HG03097 (cell line): Measurements from ENCODE around the gene CAMKK2.
A peak's percentile ranks its signal among the peaks of the same experiment; 100 is the strongest.
"Not testable (repeated sequence)": the region's sequence is repeated elsewhere in the genome, so short reads cannot be mapped to it uniquely, and the experiment has no call there.

Experiments
- ATAC-seq: cut with Tn5 transposase; IDR thresholded peaks from one replicate; pipeline ENCODE4 v1.9.1; 2021; ENCODE audit not compliant: unreplicated experiment, low FRiP score

CAMKK2 gene

DNA sequence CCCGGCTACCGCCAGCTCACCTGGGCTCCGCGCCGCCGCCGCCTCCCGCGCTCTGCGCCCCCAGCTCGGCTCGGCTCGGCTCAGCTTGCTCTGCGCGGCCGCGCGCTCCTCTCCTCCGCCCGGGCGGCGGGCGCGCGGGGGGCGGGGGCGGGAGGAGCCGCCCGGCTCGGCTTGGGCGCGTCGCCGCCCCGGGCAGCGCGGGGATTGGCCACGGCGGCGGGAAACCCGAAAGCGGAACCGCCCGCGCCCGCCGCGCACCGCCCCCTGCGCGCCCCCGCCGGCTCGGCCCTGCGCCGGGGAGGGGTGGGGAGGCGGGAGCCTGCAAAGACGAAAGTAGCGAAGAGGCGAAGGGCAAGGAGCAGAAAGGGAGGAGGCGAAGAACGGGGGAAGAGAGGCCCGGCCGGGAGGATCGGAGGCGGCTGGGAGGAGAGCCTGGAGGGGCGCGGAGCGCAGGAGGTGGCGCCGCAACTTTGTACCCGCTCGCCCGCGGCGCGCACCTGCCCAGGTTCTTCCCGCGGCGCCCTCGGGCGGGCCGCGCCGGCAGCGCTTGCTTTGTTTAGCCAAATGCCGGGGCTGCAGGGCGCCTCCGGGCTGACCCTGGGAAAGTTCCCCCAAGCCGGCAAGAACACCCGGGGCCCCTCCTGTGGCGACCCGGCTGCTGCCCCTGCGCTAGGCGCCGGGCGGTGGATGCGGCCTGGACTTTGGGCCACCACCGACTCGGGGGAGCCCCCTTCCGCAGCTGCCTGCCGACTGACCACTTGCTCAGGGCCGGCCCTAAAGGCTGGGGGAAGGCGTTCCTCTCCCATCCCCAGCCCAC lies at the start of gene CAMKK2:
Gene CAMKK2 (minus strand): TSS at position 92 of the 817 bp plus-strand sequence. CDS start 22,183 bp downstream, outside the sequence.
- peak; percentile 74 for ATAC-seq

DNA sequence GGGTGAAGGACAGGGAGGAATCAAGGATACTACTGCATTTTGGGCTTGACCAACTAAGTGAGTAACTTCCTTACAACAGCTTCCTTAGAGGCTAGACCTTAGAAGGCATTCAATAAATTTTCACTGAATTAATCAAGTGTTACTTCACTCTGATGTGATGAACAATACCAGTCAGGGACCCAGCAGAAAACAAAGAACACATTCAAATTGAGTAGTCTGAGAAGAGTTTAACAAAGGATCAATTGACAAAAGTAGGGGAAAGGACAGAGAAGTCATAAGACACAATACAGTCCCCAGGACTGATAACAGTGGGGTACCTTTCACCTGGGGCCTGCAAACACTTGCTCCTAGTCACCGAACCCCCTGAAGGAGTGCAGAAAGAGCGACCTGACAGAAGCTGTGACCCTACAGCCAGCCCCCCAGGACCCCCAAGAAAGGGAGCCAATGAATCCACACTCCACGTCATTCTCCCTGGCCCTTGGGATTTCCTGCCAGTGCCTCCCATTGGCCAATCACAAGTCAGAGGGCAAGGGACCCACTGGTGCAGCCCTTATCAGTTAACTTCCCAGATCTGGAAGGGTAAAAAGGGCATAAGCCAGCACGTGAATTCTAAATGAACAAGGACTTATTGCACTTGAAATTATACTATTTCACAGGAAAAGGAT lies 48.8 kb upstream of the CAMKK2 start:
- no peak for ATAC-seq

- no peak for ATAC-seq
Observed at GRCh38 chr12:121344506-121344905, 48.0 kb upstream of the CAMKK2 start.

DNA sequence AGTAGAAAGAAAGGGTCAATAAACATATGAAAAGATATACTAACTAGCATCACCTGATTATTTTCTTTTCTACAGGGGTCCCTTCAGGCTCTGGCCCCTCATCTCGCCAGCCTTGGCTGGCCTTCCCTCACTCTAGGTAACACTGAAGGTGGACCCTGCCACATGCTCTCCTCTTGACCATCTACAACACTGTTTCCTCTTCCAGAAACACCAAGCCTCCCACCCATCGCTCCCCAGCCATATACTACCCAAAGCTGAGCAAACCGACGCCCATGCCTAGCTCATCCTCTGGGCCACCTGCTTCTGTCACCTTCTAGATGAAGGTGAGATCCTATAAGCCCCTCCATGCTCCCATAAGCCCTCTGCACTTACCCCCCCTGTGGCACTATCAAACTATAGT lies 40.9 kb upstream of the CAMKK2 start:
- ATAC-seq, result no peak

DNA sequence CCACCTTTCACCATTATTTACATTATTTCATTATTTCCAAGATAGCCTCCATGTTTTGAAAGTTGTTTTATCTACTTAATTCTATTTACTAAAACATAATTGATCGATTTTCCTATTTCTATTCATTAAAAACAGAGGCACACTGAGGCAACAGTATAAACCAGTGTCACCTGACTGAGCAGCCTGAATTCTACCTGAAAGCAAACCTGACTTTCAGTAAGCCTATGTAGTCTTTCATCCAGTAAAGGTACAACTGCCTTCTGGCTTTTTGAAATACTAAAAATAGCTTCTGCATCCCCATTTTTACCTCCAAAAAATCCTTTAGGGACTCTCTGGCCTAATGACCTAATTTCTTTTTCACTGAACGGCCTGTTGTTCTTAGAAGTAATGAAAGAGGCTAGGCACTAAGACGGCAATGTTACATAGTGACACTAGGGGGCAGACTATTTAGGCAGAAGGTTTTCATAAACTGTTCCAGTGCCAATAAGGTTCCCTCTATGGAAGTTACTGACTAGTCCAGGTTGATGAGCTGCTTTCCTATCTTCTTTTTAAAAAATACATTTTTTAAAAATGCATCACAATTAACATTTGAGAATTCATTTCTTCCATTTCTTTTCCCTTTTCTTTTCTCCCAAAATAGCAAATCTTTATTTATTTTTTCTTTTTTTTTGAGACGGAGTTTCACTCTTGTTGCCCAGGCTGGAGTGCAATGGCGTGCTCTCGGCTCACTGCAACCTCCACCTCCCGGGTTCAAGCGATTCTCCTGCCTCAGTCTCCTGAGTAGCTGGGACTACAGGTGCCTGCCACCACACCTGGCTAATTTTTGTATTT lies 38.2 kb upstream of the CAMKK2 start:
- ATAC-seq, result no peak

DNA sequence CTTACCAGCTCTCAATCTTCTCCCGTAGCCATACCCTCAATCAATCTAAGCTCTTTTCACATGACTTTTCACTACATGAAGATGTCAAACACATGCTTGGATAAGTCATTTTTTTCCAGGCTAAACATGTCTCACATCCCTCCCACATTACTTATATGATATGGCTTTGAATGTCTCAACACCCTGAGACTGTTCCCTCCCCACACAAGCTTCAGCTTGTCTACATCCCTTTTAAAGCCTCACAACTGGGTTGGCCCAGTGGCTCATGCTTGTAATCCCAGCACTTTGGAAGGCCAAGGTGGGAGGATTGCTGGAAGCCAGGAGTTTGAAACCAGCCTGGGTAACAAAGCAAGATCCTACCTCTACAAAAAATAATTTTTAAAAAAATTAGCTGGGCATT lies 37.2 kb upstream of the CAMKK2 start:
- no peak for ATAC-seq

DNA sequence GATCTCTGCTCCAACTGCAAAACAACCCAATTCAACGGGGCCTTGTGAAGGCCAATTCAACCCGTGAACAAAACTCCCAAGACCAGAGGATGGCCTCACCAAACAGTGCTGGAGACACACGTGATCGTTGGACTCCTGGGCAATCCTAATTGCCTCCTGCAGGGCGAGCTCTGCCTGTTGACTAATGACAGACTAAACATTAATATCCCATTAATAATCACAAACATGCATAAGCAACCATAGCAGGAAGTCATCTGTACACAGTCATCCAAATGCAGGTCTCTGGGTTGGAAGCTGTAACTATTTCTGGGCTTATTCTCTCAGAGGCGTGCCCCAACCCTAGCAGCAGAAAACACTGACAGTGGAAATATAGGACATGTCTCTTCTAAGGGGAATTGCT lies 34.7 kb upstream of the CAMKK2 start:
- no peak for ATAC-seq

- ATAC-seq, result no peak
Observed at GRCh38 chr12:121330692-121331091, 34.2 kb upstream of the CAMKK2 start.

DNA sequence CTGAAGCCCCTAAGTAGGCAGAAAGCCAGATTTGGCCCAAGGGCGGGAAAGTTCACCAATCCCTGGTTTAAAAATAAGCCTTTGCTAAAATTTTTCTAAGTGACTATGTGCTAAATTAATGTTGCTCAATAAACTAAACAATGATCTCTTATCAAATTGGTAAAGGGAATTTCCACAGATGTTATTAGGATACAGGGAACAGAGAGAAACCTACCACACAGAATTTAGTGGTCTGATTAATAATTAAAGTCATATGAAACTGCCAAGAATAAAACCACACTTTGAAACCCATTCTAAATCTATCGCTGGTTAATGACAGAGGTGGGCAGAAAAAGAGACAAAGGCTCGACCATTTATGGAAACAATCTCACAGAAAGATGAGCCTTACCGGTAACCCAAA lies 33.7 kb upstream of the CAMKK2 start:
- no peak for ATAC-seq

DNA sequence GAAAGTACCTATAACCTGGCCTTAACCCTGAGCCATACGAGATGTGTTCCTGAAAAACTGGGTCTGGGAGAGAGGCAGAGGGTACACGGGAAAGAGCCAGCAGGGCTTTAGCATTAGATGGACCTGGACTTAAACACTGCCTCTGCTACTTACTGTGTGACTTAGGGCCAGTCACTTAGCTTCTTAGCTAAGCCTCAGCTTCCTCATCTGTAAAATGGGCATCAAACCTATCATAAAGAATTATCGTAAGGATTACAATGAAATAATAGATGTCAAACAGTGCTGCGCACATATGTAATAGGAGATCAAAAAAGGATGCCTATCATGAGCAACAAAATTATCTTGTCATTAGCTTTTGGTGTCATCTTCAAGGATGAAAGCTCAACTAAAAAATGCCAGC lies 32.1 kb upstream of the CAMKK2 start:
- no peak for ATAC-seq

GRCh38 chr12:121326996-121327674 lies 30.6 kb upstream of the CAMKK2 start:
- ATAC-seq, result no peak

DNA sequence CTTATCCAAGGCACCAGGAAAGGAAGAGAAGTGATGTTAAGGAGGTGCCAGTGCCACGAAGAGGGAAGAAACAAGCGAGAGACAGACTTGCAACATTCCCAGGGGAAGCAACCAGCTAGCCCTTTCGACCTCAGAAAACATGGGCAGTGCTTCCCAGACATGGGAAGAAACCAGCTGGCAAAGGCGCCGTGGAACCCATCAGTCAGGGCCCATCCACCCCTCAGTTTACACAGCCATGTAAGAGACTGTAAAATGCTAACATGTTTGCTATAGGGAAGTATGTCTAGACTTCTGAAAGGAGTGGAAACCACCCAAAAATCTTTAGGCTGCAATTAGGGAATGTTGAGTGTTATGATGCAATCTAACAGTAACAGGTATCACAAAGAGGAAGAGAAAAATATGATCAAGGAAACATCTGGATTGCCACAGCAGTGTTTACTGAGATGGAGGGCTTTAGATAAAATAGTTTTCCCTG lies 29.4 kb upstream of the CAMKK2 start:
- no peak for ATAC-seq

GRCh38 chr12:121323908-121324307 lies 27.4 kb upstream of the CAMKK2 start:
- ATAC-seq, result no peak

GRCh38 chr12:121318121-121318520 lies 21.6 kb upstream of the CAMKK2 start:
- no peak for ATAC-seq

GRCh38 chr12:121314431-121314830 lies 17.9 kb upstream of the CAMKK2 start:
- no peak for ATAC-seq

DNA sequence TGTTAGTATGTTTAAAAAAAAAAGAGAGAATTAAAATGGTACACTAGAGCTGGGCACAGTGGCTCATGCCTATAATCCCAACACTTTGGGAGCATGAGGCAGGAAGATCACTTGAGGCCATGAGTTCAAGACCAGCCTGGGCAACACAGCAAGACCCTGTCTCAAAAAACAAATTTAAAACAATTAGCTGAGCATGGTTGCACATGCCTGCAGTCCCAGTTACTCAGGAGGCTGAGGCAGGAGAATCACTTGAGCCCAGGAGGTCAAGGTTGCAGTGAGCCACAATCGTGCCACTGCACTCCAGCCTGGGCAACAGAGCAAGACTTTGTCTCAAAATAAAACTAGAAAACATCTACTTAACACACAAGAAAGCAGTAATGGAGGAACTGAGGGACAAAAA lies 13.7 kb upstream of the CAMKK2 start:
- ATAC-seq, result not testable (repeated sequence)

DNA sequence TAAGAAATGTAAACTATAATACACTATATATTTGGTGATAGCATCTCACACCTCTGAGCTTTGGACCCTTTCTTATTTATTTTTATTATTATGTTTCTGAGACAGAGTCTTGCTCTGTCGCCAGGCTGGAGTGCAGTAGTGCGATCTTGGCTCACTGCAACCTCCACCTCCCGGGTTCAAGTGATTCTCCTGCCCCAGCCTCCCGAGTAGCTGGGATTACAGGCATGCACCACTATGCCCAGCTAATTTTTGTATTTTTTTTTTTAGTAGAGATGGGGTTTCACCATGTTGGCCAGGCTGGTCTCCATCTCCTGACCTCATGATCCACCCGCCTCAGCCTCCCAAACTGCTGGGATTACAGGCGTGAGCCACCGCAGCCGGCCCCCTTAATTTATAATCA lies 10.9 kb upstream of the CAMKK2 start:
- not testable (repeated sequence) for ATAC-seq

DNA sequence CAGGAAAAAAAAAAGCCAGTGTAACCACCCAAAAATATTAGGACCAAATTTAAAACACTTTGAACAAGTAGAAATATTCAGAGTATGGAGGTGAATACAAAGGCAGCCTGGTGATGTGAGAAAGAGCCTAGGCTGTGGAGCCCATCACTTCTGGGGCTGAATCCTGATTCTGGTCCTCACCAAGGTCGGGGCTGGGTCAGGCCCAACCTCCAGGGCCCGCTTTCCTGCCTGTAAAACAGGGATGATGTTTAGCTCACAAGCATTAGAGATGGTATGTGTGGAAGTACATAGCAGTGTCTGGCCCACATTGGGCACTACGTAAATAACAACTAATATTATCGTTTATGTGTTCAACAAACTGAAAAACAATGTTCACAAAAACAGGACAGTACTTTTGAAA lies 7.8 kb upstream of the CAMKK2 start:
- no peak for ATAC-seq

- no peak for ATAC-seq
Observed at GRCh38 chr12:121301876-121302275, 5.4 kb upstream of the CAMKK2 start.

DNA sequence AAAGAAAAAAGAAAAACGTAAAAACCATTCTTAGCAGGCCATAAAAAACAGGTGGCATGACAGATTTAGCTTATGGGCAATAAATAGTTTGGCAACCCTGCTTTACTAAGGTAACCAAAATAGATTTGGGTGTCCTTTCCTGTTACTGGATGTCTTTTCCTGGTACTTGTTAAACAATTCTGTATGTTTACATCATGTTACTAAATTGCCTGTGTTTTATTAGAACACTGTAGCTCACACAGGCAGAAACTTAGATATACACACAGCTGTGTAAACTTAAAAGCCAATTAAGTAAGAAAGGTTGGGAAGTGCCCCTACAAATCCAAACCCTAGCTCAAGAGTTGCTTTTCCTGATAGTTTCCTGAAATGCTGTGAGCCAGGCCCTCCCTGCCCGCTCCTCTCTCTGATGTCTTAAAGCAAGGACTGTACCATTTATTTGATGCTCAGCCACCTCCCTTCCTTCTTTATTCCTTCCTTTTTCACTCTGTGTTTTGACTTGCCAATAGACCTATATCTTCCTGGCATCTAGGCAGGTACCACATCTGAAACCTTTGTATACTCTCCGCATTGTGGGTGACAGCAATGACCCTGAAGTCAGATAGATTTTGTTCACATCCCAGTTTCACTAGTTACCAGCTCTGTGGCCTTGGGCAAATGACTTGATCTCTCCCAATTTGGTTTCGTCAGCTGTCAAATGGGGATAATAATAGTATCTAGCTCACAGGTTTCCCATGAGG lies 3.7 kb upstream of the CAMKK2 start:
- ATAC-seq, result no peak
